AG09319 (cell line): Measurements from ENCODE around the gene COL6A1.
A peak's percentile ranks its signal among the peaks of the same experiment; 100 is the strongest.

Experiments used
- DNase-seq: peaks from one replicate; pipeline ENCODE4 v3.0.0-alpha.2; 2010; ENCODE audit warnings: low read depth; ENCODE audit errors: extremely low read depth
- TF ChIP-seq, protein P1 (sequence below): IDR thresholded peaks from 2 replicates; pipeline ENCODE4 v1.5.1; 2011; ENCODE audit warnings: low read depth, mild to moderate bottlenecking, inconsistent platforms, low read length, moderate library complexity

COL6A1 gene

DNA sequence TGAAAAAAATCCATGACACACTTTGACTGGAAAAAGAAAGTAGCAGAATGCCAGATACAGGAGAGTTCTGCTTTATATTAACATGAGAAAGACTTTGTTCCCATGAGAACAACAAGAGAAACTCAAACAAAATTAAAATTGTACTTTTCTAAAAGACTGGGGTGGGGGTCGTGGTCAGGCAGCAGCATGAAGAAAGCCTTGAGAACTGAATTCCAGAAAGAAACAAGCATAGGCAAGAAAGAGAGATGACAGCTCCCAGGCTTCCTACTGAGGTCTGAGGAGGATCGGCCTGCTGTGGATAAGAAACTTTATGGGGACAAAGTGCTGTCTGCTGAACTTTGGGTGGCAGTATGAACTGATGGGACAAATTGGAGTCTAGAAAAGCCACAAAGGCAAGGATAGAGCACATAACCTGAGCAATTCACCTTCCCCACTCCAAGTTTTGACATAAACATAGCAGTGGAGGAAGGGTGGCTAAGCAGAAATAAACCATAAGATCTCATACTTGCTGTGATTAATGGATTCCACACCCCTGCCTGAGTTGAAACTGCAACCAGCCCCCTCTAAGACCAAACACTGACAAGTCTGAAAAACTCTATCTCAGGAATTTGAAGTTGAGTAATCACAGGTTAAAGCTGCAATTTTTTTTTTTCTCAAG, 43.7 kb downstream of the COL6A1 start:
- no peak for DNase-seq

DNA sequence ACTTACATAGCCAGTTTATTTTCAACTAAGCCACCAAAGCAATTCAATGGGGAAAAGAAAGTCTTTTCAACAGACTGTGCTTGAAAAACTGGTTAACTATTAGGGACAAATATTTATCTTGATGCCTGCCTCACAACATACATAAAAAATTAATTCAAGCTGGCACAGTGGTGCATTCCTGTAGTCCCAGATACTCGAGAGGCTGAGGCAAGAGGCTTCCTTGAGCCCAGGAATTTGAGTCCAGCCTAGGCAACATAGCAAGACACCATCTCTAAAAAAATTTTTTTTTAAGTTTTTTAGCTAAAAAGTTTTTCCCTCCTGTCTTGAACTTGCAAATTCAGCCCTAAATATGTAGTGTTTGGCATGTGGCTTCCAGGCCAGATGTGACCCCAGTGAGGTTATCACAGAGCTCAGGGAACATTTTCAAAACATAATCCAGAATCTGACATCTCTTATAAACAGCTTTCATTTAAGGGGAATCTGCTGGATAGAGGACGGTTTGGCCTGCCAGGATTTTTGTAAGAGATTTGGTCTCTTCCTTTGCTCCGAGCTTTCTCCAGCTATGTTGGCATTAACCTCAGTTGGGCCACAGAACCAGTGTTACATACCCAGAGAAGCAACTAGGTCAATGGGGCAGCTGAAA, 46.4 kb downstream of the COL6A1 start:
- TF ChIP-seq, protein P1, sequence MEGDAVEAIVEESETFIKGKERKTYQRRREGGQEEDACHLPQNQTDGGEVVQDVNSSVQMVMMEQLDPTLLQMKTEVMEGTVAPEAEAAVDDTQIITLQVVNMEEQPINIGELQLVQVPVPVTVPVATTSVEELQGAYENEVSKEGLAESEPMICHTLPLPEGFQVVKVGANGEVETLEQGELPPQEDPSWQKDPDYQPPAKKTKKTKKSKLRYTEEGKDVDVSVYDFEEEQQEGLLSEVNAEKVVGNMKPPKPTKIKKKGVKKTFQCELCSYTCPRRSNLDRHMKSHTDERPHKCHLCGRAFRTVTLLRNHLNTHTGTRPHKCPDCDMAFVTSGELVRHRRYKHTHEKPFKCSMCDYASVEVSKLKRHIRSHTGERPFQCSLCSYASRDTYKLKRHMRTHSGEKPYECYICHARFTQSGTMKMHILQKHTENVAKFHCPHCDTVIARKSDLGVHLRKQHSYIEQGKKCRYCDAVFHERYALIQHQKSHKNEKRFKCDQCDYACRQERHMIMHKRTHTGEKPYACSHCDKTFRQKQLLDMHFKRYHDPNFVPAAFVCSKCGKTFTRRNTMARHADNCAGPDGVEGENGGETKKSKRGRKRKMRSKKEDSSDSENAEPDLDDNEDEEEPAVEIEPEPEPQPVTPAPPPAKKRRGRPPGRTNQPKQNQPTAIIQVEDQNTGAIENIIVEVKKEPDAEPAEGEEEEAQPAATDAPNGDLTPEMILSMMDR: no peak
- peak; percentile 62 for DNase-seq

More for the DNA sequence above, 43.7 kb downstream of the COL6A1 start:
- TF ChIP-seq, protein P1: no peak

DNA sequence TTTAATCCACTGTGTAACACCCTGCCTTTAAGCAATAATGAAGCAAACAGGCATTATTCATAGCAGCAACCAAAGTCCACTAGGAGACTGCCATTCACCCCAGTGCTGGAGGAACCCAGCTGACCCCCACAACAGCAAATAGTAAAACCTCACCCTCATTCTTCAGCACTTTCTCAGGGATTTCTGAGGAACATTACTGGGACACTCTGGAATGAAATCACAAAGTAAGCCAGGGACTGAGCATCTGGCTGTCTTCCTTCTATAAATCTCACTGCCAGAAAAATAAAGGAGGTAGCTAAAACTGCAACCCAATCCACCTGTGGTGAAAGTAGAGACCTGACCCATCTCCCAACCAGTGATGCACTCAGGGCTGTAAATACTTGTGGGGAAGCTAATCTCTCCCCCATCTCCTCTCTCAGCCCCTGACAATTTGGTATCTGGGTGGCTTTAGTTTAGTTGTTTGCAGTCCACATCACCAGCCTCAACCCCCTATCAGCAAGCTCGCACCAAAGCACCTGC, 47.1 kb downstream of the COL6A1 start:
- TF ChIP-seq, protein P1: no peak
- no peak for DNase-seq

DNA sequence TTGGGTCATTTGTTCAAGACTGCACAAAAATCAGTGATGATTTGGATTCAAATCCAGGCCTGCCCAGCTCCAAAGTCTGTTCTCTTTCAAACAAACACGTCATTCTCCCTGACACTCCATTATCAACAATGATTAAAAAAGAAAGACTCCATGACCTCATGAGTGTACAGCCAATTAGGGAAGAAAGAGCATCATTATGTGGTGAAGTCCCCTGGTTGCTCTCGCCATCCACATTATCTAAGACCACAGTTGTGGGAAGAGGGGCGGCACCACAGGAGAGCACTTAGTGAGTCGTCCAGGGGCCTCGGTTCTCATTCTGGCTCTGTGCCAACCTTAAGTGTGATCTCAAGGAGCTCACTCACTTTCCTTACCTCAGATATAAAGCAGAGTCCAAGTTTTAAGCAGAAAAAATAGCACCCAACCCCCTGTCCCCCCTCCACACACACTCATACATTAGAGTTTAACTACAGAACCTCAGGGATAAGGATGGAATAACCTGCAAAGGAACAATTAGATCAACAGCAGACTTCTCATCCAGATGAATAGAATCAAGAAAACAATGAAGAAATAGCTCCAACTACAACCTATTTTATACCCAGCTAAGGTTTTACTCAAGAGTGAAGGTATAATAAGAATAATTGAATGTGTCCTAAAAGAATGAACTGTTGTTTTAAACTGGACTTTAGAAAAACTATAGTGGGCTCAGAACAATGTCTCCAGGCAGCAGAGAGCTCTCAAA, 47.8 kb downstream of the COL6A1 start:
- DNase-seq: no peak
- TF ChIP-seq, protein P1: no peak

DNA sequence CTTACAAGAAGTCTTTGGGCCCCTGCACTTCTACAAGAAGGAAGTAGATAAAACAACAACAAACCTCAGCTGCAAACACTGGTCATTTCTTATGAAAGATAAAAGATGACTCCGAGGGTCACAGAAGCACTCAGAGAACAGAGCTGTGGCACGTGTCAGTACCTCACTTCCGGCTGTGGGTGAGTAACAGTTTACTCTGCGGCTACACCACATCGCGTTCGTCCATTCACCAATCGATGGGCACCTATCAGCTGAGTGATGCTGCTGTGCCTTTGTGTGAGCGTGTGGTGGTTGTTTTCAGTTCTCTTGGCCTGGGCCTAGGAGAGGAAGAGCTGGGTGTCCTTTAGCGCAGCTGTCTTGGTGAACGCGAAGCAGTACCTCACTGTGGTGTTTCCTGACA, 49.9 kb downstream of the COL6A1 start:
- no peak for DNase-seq
- TF ChIP-seq, protein P1: no peak

DNA sequence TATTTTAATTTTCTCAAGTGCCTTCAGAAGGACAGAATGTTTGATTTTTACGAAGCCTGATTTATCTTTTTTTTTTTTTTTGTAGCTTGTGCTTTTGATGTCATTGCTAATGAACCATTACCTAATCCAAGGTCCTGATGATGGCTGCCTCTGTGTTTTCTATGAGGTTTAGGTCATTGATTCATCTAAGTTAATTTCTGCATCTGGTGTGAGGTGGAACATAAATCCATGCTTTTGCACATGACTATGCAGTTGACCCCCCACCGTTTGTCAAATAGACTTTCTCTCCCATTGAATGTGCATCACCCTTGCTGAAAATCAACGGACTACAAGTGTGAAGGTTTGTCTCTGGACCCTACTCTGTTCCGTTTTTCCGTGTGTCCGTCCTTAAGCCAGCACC, 50.5 kb downstream of the COL6A1 start:
- no peak for DNase-seq
- TF ChIP-seq, protein P1: no peak
